ENCODE results near the gene RPL7A. TPM values are rescaled to one million over a fixed set of nuclear protein-coding genes. Genes with fewer than 3 reads are reported as not detected.

The RPL7A gene
- total RNA-seq, 2 experiments from 2014 or later = 3,102 to 3,168 TPM

DNA sequence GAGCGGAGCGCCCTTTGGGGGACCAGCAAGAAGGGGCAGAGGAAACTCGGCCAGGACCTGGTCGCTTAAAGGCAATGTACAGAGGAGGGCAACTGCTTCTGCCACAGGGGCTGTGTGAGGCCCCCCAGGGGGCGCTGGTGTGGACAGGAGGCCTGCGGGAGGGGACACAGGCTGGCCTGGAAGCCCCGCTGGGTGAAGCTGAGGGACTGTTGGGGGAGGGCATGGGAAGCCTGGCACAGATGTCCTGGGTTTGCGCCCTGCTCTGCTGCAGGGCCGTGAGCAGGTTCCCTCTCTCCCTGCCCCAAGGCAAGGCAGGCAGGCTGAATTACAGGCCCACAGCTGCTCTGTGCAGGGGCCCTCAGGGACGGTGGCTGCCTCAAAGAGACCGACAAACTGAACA, 5.4 kb upstream of the RPL7A start:
- POLR2A ChIA-PET = no interaction called here
- CTCF ChIA-PET = interaction anchor here (0.9 to 1.5 kb wide), 3 partner anchors 9 to 34 kb away, joined by 3 to 4 read pairs (median 3); no protein-coding TSS in a partner anchor

DNA sequence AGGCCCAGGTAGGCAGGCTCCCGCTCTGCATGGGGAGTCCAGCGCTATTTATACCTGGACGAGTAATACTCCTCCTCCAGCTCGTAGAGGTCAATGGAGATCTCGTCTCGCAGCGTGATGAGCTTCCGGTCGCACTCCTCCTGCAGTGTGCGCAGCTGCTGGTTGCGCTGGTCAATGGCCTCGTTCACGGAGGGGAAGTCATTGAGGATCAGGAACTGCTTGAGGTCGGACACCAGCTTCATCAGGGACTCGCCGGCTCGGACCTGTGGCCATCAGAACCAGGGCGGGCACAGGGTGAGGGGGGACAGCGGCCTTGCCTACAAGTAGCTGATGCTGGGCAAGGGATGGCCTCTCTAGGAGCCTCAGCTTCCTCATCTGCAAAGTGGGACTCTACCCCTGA, 3.9 kb upstream of the RPL7A start:
- ChIA-PET POLR2A (interaction anchor here (1.1 kb wide), 1 partner anchor 22 kb away, joined by 7 read pairs; no protein-coding TSS in a partner anchor), CTCF (no interaction called here)

DNA sequence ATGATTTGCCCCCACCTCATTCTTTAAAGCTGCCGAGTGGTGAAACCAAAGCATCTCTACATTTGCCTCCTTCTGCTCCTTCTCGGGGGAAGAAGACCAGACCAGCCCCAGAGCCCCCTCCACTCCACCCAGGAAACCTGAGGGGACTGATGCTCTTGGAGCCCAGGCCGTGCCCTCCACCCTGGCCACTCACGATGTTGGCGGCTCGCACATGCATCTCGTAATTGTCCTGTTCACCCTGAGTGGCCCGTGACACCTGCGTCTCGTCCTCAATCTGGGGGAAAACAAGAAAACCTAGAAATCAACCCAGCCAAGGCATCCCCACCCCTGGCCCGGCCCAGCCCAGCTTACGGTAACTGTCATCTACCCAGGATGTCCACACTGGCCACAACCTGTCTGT, 3.0 kb upstream of the RPL7A start:
- POLR2A ChIA-PET = no interaction called here
- CTCF ChIA-PET = no interaction called here

DNA sequence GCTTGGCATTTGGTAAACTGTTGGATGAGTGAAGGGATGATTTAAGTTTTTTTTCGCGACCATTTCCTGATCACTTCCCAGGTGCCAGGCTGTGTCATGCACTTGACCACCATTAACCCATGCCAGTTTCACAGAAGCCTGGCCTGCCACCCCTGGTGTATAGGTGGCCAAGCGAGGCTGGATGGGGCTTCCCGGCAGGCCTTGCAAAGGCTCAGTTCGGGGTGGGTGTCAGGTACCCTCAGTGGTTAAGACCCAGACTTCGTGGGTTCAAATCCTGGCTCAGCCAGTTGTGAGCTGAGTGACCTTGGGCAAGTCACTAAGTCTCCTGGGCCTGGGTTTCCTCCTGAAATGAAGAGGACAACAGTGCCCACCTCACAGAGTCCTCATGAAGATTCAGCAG, 2.4 kb upstream of the RPL7A start:
- POLR2A ChIA-PET = interaction anchor here (1.2 to 6.8 kb wide), 2 partner anchors 11 to 27 kb away, joined by 4 to 172 read pairs; partner anchors contain the start of genes STKLD1, SURF1, SURF2 and SURF4
- CTCF ChIA-PET = interaction anchor here (1.0 kb wide), 1 partner anchor 26 kb away, joined by 3 read pairs; no protein-coding TSS in a partner anchor

GRCh38 chr9:133346021-133346785, 1.8 kb upstream of the RPL7A start:
- ChIA-PET CTCF (interaction anchor here (1.0 to 1.2 kb wide), 2 partner anchors 19 to 26 kb away, joined by 3 read pairs; no protein-coding TSS in a partner anchor), POLR2A (interaction anchor here (0.7 to 6.8 kb wide), 4 partner anchors 10 to 75 kb away, joined by 3 to 172 read pairs (median 4); partner anchors contain the start of genes STKLD1, SURF1, SURF2 and SURF4)

GRCh38 chr9:133347515-133347984, 468 bp upstream of the RPL7A start:
- POLR2A ChIA-PET = interaction anchor here (0.7 to 6.8 kb wide), 12 partner anchors 8 to 316 kb away, joined by 3 to 172 read pairs (median 4); partner anchors contain the start of genes GTF3C5, SLC2A6, STKLD1 and SURF1
- CTCF ChIA-PET = interaction anchor here (1.0 to 4.9 kb wide), 3 partner anchors 9 to 24 kb away, joined by 3 to 41 read pairs (median 3); no protein-coding TSS in a partner anchor

GRCh38 chr9:133348718-133349573, 928 bp downstream of the RPL7A start:
- POLR2A ChIA-PET = interaction anchor here (0.6 to 6.8 kb wide), 8 partner anchors 9 to 318 kb away, joined by 3 to 172 read pairs (median 4); partner anchors contain the start of genes GTF3C5, SLC2A6, STKLD1 and SURF4

GRCh38 chr9:133349965-133350616, 2.1 kb downstream of the RPL7A start:
- ChIA-PET CTCF (interaction anchor here (0.6 to 4.9 kb wide), 5 partner anchors 9 to 58 kb away, joined by 3 to 41 read pairs (median 10); no protein-coding TSS in a partner anchor), POLR2A (interaction anchor here (0.8 to 6.8 kb wide), 6 partner anchors 9 to 22 kb away, joined by 3 to 172 read pairs (median 6); partner anchors contain the start of genes STKLD1, SURF4 and SURF6)

More at GRCh38 chr9:133348718-133349573, 928 bp downstream of the RPL7A start:
- CTCF ChIA-PET = interaction anchor here (1.0 to 4.9 kb wide), 5 partner anchors 8 to 22 kb away, joined by 3 to 41 read pairs (median 3); no protein-coding TSS in a partner anchor

- ChIA-PET POLR2A (interaction anchor here (2.5 to 6.8 kb wide), 2 partner anchors 14 to 21 kb away, joined by 12 to 172 read pairs; partner anchors contain the start of genes STKLD1 and SURF4), CTCF (interaction anchor here (0.6 to 4.9 kb wide), 5 partner anchors 8 to 129 kb away, joined by 3 to 41 read pairs (median 10); no protein-coding TSS in a partner anchor)
These were observed 3.5 kb downstream of the RPL7A start for GRCh38 chr9:133351526-133351907.

DNA sequence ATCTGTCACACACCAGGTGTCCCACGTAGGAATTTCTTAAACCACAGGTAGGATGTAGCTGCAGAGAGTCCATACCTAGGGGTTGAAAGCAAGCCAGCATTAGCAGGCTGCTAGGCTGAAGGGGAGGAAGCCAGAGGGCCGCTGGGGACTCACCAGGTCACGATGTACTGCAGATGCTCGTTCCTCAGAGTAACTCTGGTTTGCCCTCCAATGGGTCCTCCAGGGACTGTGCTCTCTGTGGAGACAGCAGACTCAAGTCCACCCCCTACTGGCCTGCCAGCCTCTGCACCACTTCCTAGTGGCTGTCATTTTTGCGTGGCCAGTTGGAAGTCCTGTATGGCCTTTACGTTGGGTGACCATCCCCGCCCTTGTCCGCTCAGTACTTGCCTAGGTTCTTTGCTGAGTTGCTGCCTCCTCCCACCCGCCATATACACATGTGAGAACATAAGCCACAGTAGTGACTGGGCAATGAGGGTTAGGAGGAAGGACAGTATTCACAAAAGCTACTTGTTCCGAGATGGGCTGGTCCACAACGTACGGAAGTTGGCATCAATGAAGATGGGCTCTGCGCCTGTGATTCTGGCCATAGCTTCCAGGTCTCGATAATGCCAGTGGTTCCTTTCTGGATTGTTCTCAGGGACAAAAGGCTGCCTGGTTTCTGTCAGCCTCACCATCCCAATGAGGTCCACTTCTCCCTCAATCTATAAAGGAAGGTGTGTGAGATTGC, 4.1 kb downstream of the RPL7A start:
- ChIA-PET CTCF (interaction anchor here (0.6 to 4.9 kb wide), 5 partner anchors 10 to 128 kb away, joined by 3 to 41 read pairs (median 4); no protein-coding TSS in a partner anchor), POLR2A (interaction anchor here (2.5 to 6.8 kb wide), 2 partner anchors 14 to 20 kb away, joined by 12 to 172 read pairs; partner anchors contain the start of genes STKLD1 and SURF4)

DNA sequence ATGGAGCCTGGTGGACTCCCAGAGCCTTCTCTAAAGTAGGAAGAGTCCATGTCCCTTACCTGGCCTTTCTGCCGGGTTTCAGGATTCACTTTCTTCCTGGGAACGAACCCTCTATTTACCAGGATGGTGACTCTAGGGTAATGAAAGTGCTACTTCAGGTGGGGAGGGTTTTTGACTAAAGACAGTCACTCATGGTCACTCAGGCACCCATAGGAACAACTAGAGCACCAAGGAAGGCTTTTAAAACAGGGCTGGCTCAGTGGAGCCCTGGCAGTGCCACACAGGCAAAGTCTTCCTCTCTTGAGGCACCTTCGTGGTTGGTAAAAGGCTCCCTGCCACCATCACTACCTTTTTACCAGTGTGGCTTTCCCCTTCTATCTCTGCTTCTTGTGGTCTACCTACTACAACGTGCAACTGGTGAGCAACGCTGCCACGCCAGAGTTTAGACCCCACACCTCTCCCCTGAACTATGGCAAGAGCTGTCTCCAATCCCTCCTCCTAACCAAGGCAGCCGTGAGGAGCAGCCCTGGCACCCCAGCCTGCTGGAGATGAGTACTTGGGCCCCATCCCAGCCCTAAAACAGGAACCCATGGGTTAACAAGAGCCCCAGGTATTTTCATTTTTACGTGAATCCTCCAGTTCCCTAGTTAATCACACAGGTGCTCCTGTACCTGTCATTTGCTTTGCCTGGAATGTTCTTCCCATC, 4.8 kb downstream of the RPL7A start:
- CTCF ChIA-PET = interaction anchor here (1.3 to 2.1 kb wide), 4 partner anchors 11 to 21 kb away, joined by 4 to 6 read pairs (median 4); no protein-coding TSS in a partner anchor

GRCh38 chr9:133353548-133353947, 5.5 kb downstream of the RPL7A start:
- POLR2A ChIA-PET = interaction anchor here (1.3 to 8.5 kb wide), 3 partner anchors 9 to 20 kb away, joined by 3 to 93 read pairs (median 5); no protein-coding TSS in a partner anchor

More for the DNA sequence above, 4.8 kb downstream of the RPL7A start:
- POLR2A ChIA-PET = interaction anchor here (1.3 to 8.5 kb wide), 3 partner anchors 10 to 21 kb away, joined by 3 to 93 read pairs (median 5); no protein-coding TSS in a partner anchor

DNA sequence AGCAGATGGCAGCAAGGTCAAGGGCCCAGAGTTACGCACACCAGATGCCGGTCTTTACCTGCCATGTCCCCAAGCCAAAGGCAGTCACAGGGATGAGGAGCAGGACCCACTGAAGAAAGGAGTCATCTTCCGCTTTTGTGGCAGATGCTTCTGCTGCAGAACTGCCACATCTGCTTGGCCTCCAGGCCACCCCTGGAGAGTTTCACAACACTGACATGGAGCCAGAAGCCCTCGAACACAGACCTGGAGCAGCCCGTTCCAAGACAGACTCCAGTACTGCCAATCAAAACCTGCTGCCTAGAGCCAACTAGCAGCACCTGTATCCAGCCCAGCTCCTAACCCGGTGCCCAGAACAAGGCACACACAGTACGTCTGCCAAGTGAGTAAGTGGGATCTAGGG, 6.7 kb downstream of the RPL7A start:
- CTCF ChIA-PET = interaction anchor here (1.1 to 3.9 kb wide), 3 partner anchors 10 to 132 kb away, joined by 3 to 27 read pairs (median 4); no protein-coding TSS in a partner anchor

More at GRCh38 chr9:133353548-133353947, 5.5 kb downstream of the RPL7A start:
- CTCF ChIA-PET = interaction anchor here (0.6 to 2.1 kb wide), 4 partner anchors 13 to 66 kb away, joined by 3 to 6 read pairs (median 4); no protein-coding TSS in a partner anchor

DNA sequence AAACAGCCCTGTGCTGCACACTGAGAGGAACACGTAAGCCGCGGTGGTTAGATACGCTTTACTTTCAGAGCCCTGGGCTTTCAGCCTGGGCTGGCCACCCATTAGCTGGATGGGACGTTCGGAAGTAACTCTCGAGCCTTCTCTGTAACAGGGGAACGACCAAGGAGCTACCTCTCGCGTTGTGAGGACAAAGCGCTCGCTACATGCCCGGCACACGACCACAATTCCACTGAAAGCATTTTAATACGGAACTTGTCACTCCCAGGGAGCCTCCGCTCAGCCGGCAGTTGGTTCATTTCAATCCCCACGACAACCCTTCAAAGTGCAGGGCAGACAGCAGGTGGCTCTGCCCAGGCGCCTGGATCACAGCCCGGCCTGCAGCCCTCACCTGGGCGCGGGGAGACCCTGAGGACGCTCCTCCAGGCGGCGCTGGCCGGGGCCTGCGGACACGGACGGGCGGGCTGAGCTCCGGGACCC, 7.9 kb downstream of the RPL7A start:
- ChIA-PET CTCF (interaction anchor here (0.6 to 3.9 kb wide), 7 partner anchors 9 to 131 kb away, joined by 3 to 27 read pairs (median 3); no protein-coding TSS in a partner anchor), POLR2A (interaction anchor here (1.0 to 8.5 kb wide), 6 partner anchors 8 to 325 kb away, joined by 3 to 93 read pairs (median 8); partner anchors contain the start of genes GTF3C5, MED22 and RPL7A)

More for the DNA sequence above, 6.7 kb downstream of the RPL7A start:
- POLR2A ChIA-PET = interaction anchor here (8.5 kb wide), 1 partner anchor 16 kb away, joined by 93 read pairs; no protein-coding TSS in a partner anchor

DNA sequence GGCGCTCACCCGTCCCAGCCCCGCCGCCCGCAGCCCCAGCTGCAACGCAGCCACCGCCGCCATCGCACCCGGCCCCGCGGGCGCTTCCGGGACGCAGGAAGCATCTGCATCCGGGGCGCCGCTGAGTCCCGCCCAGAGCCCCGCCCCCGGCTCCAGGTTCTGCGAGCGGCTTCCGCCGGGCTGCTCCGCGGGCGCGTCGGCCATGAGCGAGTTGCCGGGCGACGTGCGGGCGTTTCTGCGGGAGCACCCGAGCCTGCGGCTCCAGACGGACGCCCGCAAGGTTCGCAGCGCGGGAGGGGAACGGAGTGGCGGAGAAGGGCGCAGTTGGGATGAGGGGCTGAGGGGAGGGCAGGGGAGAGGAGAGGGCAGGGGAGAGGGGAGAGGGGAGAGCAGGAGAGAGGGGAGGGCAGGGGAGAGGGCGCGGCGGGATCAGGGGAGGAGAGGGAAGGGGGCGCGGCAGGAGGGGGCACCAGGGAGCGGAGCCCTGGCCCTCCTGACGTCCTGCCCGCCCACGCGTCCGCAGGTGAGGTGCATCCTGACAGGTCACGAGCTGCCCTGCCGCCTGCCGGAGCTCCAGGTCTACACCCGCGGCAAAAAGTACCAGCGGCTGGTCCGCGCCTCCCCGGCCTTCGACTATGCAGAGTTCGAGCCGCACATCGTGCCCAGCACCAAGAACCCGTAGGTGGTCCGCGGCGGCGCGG, 8.5 kb downstream of the RPL7A start, which contains the start of the genes SURF1 and SURF2:
SURF1 (minus strand) TSS at position 97 of the 701 bp plus-strand sequence; CDS start at position 63, 34 bp downstream.
SURF2 (plus strand) TSS at position 160 of the 701 bp plus-strand sequence; CDS start at position 203, 43 bp downstream.
- POLR2A ChIA-PET = interaction anchor here (1.0 to 8.5 kb wide), 7 partner anchors 9 to 326 kb away, joined by 3 to 93 read pairs (median 4); partner anchors contain the start of genes GTF3C5, MED22 and RPL7A
- CTCF ChIA-PET = interaction anchor here (0.8 to 3.9 kb wide), 4 partner anchors 8 to 18 kb away, joined by 3 to 27 read pairs (median 8); partner anchors contain the start of genes MED22 and RPL7A
